Ramos (cell line): Measurements from ENCODE around the gene KHDC4.

Source experiments
- in situ Hi-C: fragments of 300-500 bp; cut with MboI; formaldehyde crosslinking; loops from one replicate; pipeline ENCODE4 v1.14.3; 2022; ENCODE audit warnings: low sequenced_read_pairs; ENCODE audit not compliant: unreplicated experiment

The KHDC4 gene

GRCh38 chr1:155970531-155971167 lies 36.4 kb upstream of the KHDC4 start:
- in situ Hi-C loops, result no loop called here

DNA sequence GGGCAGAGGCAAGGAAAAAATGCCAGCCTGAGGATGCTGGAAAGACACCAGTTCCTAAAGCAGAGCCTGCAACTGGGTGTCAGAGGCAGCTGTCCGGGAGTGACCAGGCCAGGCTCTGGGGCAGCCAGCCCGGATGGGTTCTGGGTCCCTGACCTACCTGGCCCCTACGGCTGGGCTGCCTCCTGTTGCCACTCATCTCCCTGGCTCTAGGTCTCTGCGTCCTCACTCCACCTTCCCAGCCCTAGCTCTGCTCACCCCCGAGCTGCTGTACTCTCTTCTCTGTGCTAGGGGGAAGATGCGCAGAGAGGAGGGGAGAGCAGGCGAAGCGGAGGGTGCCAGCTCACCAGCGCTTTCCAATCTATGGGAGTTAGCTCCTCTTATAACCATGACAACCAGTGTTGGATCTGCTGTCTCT lies 35.2 kb upstream of the KHDC4 start:
- in situ Hi-C loops, result no loop called here

GRCh38 chr1:155968670-155969069 lies 34.5 kb upstream of the KHDC4 start:
- in situ Hi-C loops, result no loop called here

GRCh38 chr1:155968051-155968400 lies 33.8 kb upstream of the KHDC4 start:
- in situ Hi-C loops, result no loop called here

- in situ Hi-C loops, result no loop called here
These were observed 33.3 kb upstream of the KHDC4 start for GRCh38 chr1:155967341-155968050.

DNA sequence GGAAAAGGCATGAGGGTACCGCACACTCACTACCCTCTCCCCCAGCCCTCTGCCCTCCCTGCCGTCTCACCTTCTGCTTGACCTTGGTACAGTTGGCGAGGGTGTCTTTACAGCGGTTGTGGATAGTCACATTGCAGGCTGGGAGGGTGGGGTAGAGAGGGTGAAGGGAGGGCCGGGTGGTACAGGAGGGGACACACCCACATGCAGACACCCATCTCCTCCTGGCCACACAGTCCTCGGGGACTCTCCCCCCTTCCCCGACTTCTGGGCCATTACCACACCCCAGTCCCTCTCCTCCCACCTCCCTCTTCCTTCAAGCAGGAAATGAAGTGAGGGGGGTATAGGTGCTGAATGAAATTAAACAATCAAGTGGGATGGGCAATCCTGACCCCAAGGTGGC lies 32.5 kb upstream of the KHDC4 start:
- in situ Hi-C loops, result no loop called here

GRCh38 chr1:155966135-155966534 lies 31.9 kb upstream of the KHDC4 start:
- in situ Hi-C loops, result no loop called here

- in situ Hi-C loops, result no loop called here
These were observed 30.0 kb upstream of the KHDC4 start for GRCh38 chr1:155964193-155964592.

- in situ Hi-C loops, result no loop called here
These were observed 28.5 kb upstream of the KHDC4 start for GRCh38 chr1:155962599-155963211.

GRCh38 chr1:155961937-155962336 lies 27.7 kb upstream of the KHDC4 start:
- in situ Hi-C loops, result no loop called here

GRCh38 chr1:155960081-155960745 lies 26.0 kb upstream of the KHDC4 start:
- in situ Hi-C loops, result no loop called here

- in situ Hi-C loops, result no loop called here
These were observed 23.2 kb upstream of the KHDC4 start for GRCh38 chr1:155957411-155957915.

DNA sequence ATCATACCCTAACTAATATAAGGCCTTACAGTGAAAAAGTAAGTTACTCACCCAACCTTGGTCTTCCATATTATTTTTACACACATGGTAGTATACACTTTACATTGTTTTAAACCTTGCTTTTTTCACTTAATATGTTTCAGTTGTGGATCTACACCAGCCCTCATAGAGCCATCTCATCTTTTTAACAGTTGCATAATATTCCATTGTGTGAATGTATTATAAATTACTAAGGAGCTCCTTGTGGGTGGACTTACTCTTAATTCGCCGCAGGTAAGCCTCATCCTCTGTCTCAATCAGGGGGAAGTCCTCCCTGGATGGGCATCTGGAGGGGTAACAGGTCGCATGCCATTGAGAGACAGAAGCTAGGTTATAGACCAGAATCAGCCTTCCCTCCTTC lies 20.4 kb upstream of the KHDC4 start:
- in situ Hi-C loops, result no loop called here

GRCh38 chr1:155952505-155952890 lies 18.3 kb upstream of the KHDC4 start:
- in situ Hi-C loops, result no loop called here

DNA sequence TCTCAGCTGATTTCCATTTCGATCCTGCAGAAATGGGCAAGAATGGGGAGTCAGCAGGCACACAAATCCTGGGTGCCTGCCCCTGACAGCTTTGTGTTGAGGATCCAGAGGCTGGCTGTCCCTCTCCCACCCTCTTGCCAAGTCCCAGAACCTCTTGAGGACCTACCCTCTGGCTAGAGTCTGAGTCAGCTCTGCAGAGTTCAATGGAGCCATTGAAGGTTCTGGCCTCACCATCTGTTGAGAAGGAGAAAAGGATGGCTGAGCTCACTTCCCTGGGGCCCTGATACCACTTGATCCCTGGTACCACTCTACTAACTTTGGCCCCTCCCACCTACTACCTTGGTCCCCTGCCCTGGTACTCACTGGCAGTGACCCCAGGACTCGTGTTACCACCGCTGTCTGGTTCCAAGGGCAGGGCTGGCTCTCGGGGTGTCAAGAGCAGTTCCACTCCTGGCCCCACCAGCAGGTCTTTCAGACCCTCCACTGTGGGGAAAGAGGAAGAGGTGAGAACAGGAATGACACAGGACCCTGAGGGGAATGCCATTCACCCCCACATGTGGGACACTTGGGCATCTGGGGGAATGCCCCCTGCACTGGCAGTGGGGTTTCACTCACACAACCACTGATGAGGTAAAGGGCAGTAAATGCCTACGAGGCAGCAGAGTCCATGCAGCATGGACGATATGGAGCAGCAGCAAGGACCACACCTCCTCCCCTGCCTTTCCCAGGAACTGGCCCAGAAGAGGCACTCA lies 17.7 kb upstream of the KHDC4 start:
- in situ Hi-C loops, result no loop called here

- in situ Hi-C loops, result no loop called here
These were observed 16.6 kb upstream of the KHDC4 start for GRCh38 chr1:155950829-155951228.

DNA sequence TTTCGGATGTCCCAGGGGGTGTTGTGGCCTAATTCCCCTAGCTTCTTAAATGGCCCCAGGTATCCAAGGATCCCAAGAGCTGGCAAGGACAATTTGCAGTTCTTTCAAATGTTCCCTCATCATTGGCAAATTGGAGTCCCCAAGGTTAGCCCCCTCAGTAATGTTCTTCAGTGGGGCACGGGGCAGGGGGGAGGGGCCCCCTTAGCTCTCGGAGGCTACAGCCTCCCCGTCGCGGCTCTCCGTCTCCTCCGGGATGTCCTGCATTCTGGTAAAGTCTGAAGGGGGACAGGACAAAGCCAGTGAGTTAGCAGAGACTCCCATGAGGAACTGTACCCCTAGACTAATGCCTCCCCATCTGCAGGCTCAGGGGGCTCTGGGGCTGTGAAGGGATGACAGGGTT lies 13.5 kb upstream of the KHDC4 start:
- in situ Hi-C loops, result no loop called here

GRCh38 chr1:155947292-155947691 lies 13.1 kb upstream of the KHDC4 start:
- in situ Hi-C loops, result no loop called here

- in situ Hi-C loops, result no loop called here
These were observed 12.5 kb upstream of the KHDC4 start for GRCh38 chr1:155946633-155947219.

DNA sequence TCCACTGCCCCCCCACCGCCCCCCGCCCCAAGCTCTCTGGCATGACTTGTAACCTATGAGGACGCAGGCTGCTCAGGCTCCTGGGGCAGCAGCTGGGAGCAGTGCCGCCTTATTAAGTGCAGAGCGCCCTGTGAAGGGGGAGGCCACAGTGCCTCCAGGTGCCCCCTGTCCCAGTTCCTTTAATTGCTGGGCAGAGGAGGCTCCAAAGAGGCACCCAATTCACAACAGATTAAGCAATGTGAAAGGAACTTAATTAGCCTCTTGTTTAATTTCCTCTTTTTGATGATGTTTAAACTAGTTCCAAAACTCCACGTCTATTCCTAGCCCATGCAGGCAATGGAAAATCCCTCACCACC lies 10.2 kb upstream of the KHDC4 start:
- in situ Hi-C loops, result no loop called here
